PC-3 (cell line): ENCODE measurements around the gene TENM4. TPM values are rescaled to one million over a fixed set of nuclear protein-coding genes. Genes with fewer than 3 reads are reported as not detected.

Experiments
- ATAC-seq: fragments of 200-7000 bp; cut with Tn5 transposase; 2 replicates; pipeline ENCODE4 v1.9.1; 2020; ENCODE audit warnings: mild to moderate bottlenecking, moderate library complexity
- BruUV-seq: library from RNA; stranded (reverse); fragments of 400-500 nt; replicated peaks from 2 replicates; lab custom pipeline; 2021; lab: Mats Ljungman, UMichigan
- CTCF ChIA-PET: fragments of 300-600 bp; sonication (Branson Sonifier 250); formaldehyde crosslinking; loops from one replicate; lab custom pipeline; 2022; ENCODE audit warnings: antibody characterized with exemption; lab: Charles Lee
- POLR2A ChIA-PET: fragments of 300-600 bp; sonication (Branson Sonifier 250); formaldehyde crosslinking; loops from one replicate; lab custom pipeline; 2022; ENCODE audit warnings: antibody characterized with exemption; ENCODE audit not compliant: unreplicated experiment; lab: Charles Lee
- DNase-seq: peaks from one replicate; pipeline ENCODE4 v3.0.0-alpha.2; 2015
- H2AFZ ChIP-seq: fragments of 300-600 bp; sonication (generic); 2 replicates; pipeline ENCODE4 v1.6.0; 2016; ENCODE audit warnings: antibody characterized with exemption, low read length
- H3F3A ChIP-seq: fragments of 300-600 bp; sonication (generic); one replicate; pipeline ENCODE4 v1.6.0; 2017; ENCODE audit warnings: antibody characterized with exemption, low read length, control low read depth, mild to moderate bottlenecking; ENCODE audit not compliant: unreplicated experiment
- H3K27ac ChIP-seq: fragments of 300-600 bp; sonication (generic); 2 replicates; pipeline ENCODE4 v1.5.1; 2016; ENCODE audit warnings: mild to moderate bottlenecking, low read length
- H3K27me3 ChIP-seq: fragments of 300-600 bp; sonication (generic); 2 replicates; pipeline ENCODE4 v1.6.1; 2016; ENCODE audit warnings: low read length, mixed read lengths
- H3K36me3 ChIP-seq: fragments of 300-600 bp; sonication (generic); 2 replicates; pipeline ENCODE4 v1.6.1; 2016; ENCODE audit warnings: low read depth, mixed run types, low read length, mixed read lengths
- H3K4me1 ChIP-seq: fragments of 300-600 bp; sonication (generic); 2 replicates; pipeline ENCODE4 v1.5.1; 2016; ENCODE audit warnings: low read length; ENCODE audit not compliant: insufficient read depth
- H3K4me2 ChIP-seq: fragments of 300-600 bp; sonication (generic); 2 replicates; pipeline ENCODE4 v1.6.0; 2016; ENCODE audit warnings: low read length
- H3K4me3 ChIP-seq: fragments of 300-600 bp; sonication (generic); 2 replicates; pipeline ENCODE4 v1.5.1; 2016; ENCODE audit warnings: mild to moderate bottlenecking, low read length, mixed read lengths
- H3K79me2 ChIP-seq: fragments of 300-600 bp; sonication (generic); 2 replicates; pipeline ENCODE4 v1.6.1; 2017; ENCODE audit warnings: low read length, mixed read lengths
- H3K9ac ChIP-seq: fragments of 300-600 bp; sonication (generic); 2 replicates; pipeline ENCODE4 v1.6.0; 2016; ENCODE audit warnings: mild to moderate bottlenecking, low read length
- H3K9me2 ChIP-seq: fragments of 300-600 bp; sonication (generic); replicated peaks from 2 replicates; pipeline ENCODE4 v1.6.1; 2016; ENCODE audit warnings: mixed run types, low read length, mixed read lengths
- H3K9me3 ChIP-seq: fragments of 300-600 bp; sonication (generic); 2 replicates; pipeline ENCODE4 v1.6.1; 2016; ENCODE audit warnings: low read length, mixed read lengths
- H4K20me1 ChIP-seq: fragments of 300-600 bp; sonication (generic); 2 replicates; pipeline ENCODE4 v1.6.1; 2016; ENCODE audit warnings: low read length, mixed read lengths
- CTCF ChIP-seq: fragments of 300-600 bp; sonication (generic); conservative IDR thresholded peaks from 2 replicates; pipeline ENCODE4 v1.5.1; 2017; ENCODE audit warnings: antibody characterized with exemption, low read depth, mild to moderate bottlenecking, low read length
- EZH2 ChIP-seq: fragments of 300-600 bp; sonication (generic); IDR thresholded peaks from one replicate; pipeline ENCODE4 v1.6.1; 2017; ENCODE audit warnings: antibody characterized with exemption, mild to moderate bottlenecking, low read length; ENCODE audit not compliant: unreplicated experiment
- EZH2phosphoT487 ChIP-seq: fragments of 300-600 bp; sonication (generic); IDR thresholded peaks from 2 replicates; pipeline ENCODE4 v1.6.1; 2018; ENCODE audit warnings: mild to moderate bottlenecking, antibody characterized with exemption, low read length, borderline replicate concordance
- intact Hi-C: fragments of 100-400 bp; cut with micrococcal nuclease; formaldehyde crosslinking; loops from 2 replicates; pipeline ENCODE4 v1.9.0; 2023
- total RNA-seq: library from RNA; depleted of rRNA; stranded (reverse); fragments of >200 nt; gene quantifications from 2 replicates; pipeline ENCODE4 v1.2.3, GENCODE V29; 2014

Gene TENM4
- total RNA-seq, 1 experiment from 2014 or later: 19.7 TPM

GRCh38 chr11:79273781-79274180 lies 167.0 kb downstream of the TENM4 start:
- H3F3A ChIP-seq: no peaks in the 10 kb centered on the region
- peaks cover 32% of the 10 kb centered on the region for H3K27me3 ChIP-seq
- no peak for TF ChIP-seq CTCF
- no peak for TF ChIP-seq EZH2
- TF ChIP-seq EZH2phosphoT487: no peak
- H3K27ac ChIP-seq: no peak overlapping the region
- BruUV-seq: no TSS peak
- no peaks in the 10 kb centered on the region for H4K20me1 ChIP-seq
- no peaks in the 10 kb centered on the region for H3K9me2 ChIP-seq
- no peaks in the 10 kb centered on the region for H3K79me2 ChIP-seq
- ChIA-PET POLR2A (no interaction called here), CTCF (no interaction called here)
- H3K36me3 ChIP-seq: no peaks in the 10 kb centered on the region
- no peak for ATAC-seq
- H3K9me3 ChIP-seq: no peaks in the 10 kb centered on the region
- no peak overlapping the region for H2AFZ ChIP-seq
- no peaks in the 10 kb centered on the region for H3K4me1 ChIP-seq
- H3K9ac ChIP-seq: no peak overlapping the region
- intact Hi-C loops: no loop called here
- DNase-seq: no peak
- H3K4me2 ChIP-seq: no peak overlapping the region
- H3K4me3 ChIP-seq: no peak overlapping the region

- Histone ChIP-seq H3K4me1 (no peaks in the 10 kb centered on the region), H3K9ac (no peak overlapping the region), H3K9me3 (no peaks in the 10 kb centered on the region), H3K79me2 (no peaks in the 10 kb centered on the region), H3F3A (no peaks in the 10 kb centered on the region), H3K36me3 (no peaks in the 10 kb centered on the region), H3K9me2 (no peaks in the 10 kb centered on the region), H4K20me1 (no peaks in the 10 kb centered on the region), H3K4me2 (no peak overlapping the region), H3K27me3 (peaks cover 30% of the 10 kb centered on the region), H2AFZ (no peak overlapping the region), H3K4me3 (no peak overlapping the region), H3K27ac (no peak overlapping the region)
- BruUV-seq: no TSS peak
- ATAC-seq: no peak; the same call in 1 of the 2 replicates
- CTCF ChIA-PET: interaction anchor here (0.6 kb wide), 1 partner anchor 309 kb away, joined by 3 read pairs; no protein-coding TSS in a partner anchor
- TF ChIP-seq EZH2phosphoT487 (no peak), CTCF (no peak), EZH2 (no peak)
- POLR2A ChIA-PET: no interaction called here
- no peak for DNase-seq
- intact Hi-C loops: no loop called here
These were observed 171.1 kb downstream of the TENM4 start for GRCh38 chr11:79269611-79270307.

GRCh38 chr11:79266396-79266795 lies 174.4 kb downstream of the TENM4 start:
- H4K20me1 ChIP-seq: no peaks in the 10 kb centered on the region
- ATAC-seq (no peak), DNase-seq (no peak)
- TF ChIP-seq CTCF (no peak), EZH2phosphoT487 (no peak), EZH2 (no peak)
- no TSS peak for BruUV-seq
- H3K79me2 ChIP-seq: no peaks in the 10 kb centered on the region
- no peak overlapping the region for H3K9ac ChIP-seq
- no peak overlapping the region for H3K4me2 ChIP-seq
- no peak overlapping the region for H3K4me3 ChIP-seq
- H3K27ac ChIP-seq: no peak overlapping the region
- H3K9me3 ChIP-seq: no peaks in the 10 kb centered on the region
- no peaks in the 10 kb centered on the region for H3K36me3 ChIP-seq
- CTCF ChIA-PET: no interaction called here
- H3K27me3 ChIP-seq: peaks cover 52% of the 10 kb centered on the region
- no peaks in the 10 kb centered on the region for H3K9me2 ChIP-seq
- H3K4me1 ChIP-seq: no peaks in the 10 kb centered on the region
- POLR2A ChIA-PET: no interaction called here
- no peaks in the 10 kb centered on the region for H3F3A ChIP-seq
- intact Hi-C loops: no loop called here
- H2AFZ ChIP-seq: no peak overlapping the region
